ENCODE data around the gene ABCC4. TPM values are rescaled to one million over a fixed set of nuclear protein-coding genes. Genes with fewer than 3 reads are reported as not detected.

The ABCC4 gene
- total RNA-seq, 6 experiments from 2014 or later = 1.1 to 4.9 (median 3.8) TPM

GRCh38 chr13:95338905-95339304 is 37.7 kb upstream of the ABCC4 start:
- Histone ChIP-seq H3K27me3 (no peaks in the 10 kb centered on the region), H3K36me3 (no peaks in the 10 kb centered on the region), H3K4me1 (no peaks in the 10 kb centered on the region), H3K9me3 (no peaks in the 10 kb centered on the region), H3K27ac (no peak overlapping the region), H3K4me3 (no peak overlapping the region)
- TF ChIP-seq POLR2A (IDR thresholded peaks at IDR 0.05) (no peak), CTCF (IDR thresholded peaks at IDR 0.05) (no peak)
- intact Hi-C loops (cut with DNase I) = no loop called here
- no peak for ATAC-seq
- no peak for DNase-seq
- 87% methylated on average over 3 of the region's 3 CpGs for WGBS (ENCODE audit: insufficient coverage, low coverage, low lambda C conversion rate, missing lambda C conversion rate)

- H3K27me3 ChIP-seq = no peaks in the 10 kb centered on the region
- DNase-seq (no peak), ATAC-seq (no peak)
- intact Hi-C loops (cut with DNase I) = no loop called here
- TF ChIP-seq CTCF (IDR thresholded peaks at IDR 0.05) (no peak), POLR2A (IDR thresholded peaks at IDR 0.05) (no peak)
- no peaks in the 10 kb centered on the region for H3K4me1 ChIP-seq
- H3K27ac ChIP-seq = no peak overlapping the region
- H3K36me3 ChIP-seq = no peaks in the 10 kb centered on the region
- WGBS (ENCODE audit: insufficient coverage, low coverage, low lambda C conversion rate, missing lambda C conversion rate) = 71% methylated on average over 2 of the region's 3 CpGs
- H3K4me3 ChIP-seq = no peak overlapping the region
- H3K9me3 ChIP-seq = no peaks in the 10 kb centered on the region
These were observed 36.3 kb upstream of the ABCC4 start for GRCh38 chr13:95337597-95337996.

- WGBS (ENCODE audit: insufficient coverage, low coverage, low lambda C conversion rate, missing lambda C conversion rate) = 93% methylated on average over 3 of the region's 6 CpGs
- Histone ChIP-seq H3K36me3 (no peaks in the 10 kb centered on the region), H3K27me3 (no peaks in the 10 kb centered on the region), H3K4me1 (no peaks in the 10 kb centered on the region), H3K9me3 (no peaks in the 10 kb centered on the region), H3K27ac (no peak overlapping the region), H3K4me3 (no peak overlapping the region)
- TF ChIP-seq POLR2A (IDR thresholded peaks at IDR 0.05) (no peak), CTCF (IDR thresholded peaks at IDR 0.05) (no peak)
- DNase-seq = no peak
- ATAC-seq = no peak
- intact Hi-C loops (cut with DNase I) = no loop called here
These were observed 34.4 kb upstream of the ABCC4 start for GRCh38 chr13:95335667-95336066.

GRCh38 chr13:95328386-95328785 is 27.1 kb upstream of the ABCC4 start:
- Histone ChIP-seq H3K4me3 (no peak overlapping the region), H3K27me3 (no peaks in the 10 kb centered on the region), H3K4me1 (peaks cover 0 to 4% (median 0%) of the 10 kb centered on the region in 4 donors), H3K36me3 (no peaks in the 10 kb centered on the region), H3K27ac (no peak overlapping the region), H3K9me3 (no peaks in the 10 kb centered on the region)
- DNase-seq = no peak
- TF ChIP-seq CTCF (IDR thresholded peaks at IDR 0.05) (no peak), POLR2A (IDR thresholded peaks at IDR 0.05) (no peak)
- 95% methylated on average over 3 of the region's 5 CpGs for whole genome bisulfite sequencing (ENCODE audit: insufficient coverage, low coverage, low lambda C conversion rate, missing lambda C conversion rate)
- ATAC-seq = no peak
- intact Hi-C loops (cut with DNase I) = no loop called here

GRCh38 chr13:95327190-95327589 is 25.9 kb upstream of the ABCC4 start:
- ATAC-seq = no peak
- Histone ChIP-seq H3K4me1 (peaks cover 0 to 4% (median 0%) of the 10 kb centered on the region in 4 donors), H3K27me3 (no peaks in the 10 kb centered on the region), H3K9me3 (no peaks in the 10 kb centered on the region), H3K4me3 (no peak overlapping the region), H3K27ac (no peak overlapping the region), H3K36me3 (no peaks in the 10 kb centered on the region)
- intact Hi-C loops (cut with DNase I) = no loop called here
- WGBS (ENCODE audit: insufficient coverage, low coverage, low lambda C conversion rate, missing lambda C conversion rate) = 96% methylated on average over 10 of the region's 10 CpGs
- no peak for DNase-seq
- no peak for TF ChIP-seq CTCF (IDR thresholded peaks at IDR 0.05)
- TF ChIP-seq POLR2A (IDR thresholded peaks at IDR 0.05) = no peak
